Measurements from ENCODE around the gene USP31. TPM values are rescaled to one million over a fixed set of nuclear protein-coding genes. Genes with fewer than 3 reads are reported as not detected.
A peak's percentile ranks its signal among the peaks of the same experiment; 100 is the strongest.

Gene USP31
- total RNA-seq, 1 experiment from 2014 or later = 23.6 TPM

GRCh38 chr16:23074423-23074822, 74.8 kb downstream of the USP31 start:
- TF ChIP-seq CTCF (IDR thresholded peaks at IDR 0.05; ENCODE audit: unreplicated experiment) = no peak
- no TSS peak for BruUV-seq (replicated peaks)
- DNase-seq = no peak
- intact Hi-C loops (cut with micrococcal nuclease; ENCODE audit: unreplicated experiment) = no loop called here
- Mint-ChIP-seq H3K27me3 (ENCODE audit: unreplicated experiment) (no peaks in the 10 kb centered on the region), H3K4me1 (ENCODE audit: low read depth, unreplicated experiment) (peaks cover 12% of the 10 kb centered on the region), H3K36me3 (ENCODE audit: insufficient read depth, unreplicated experiment) (peaks cover 7% of the 10 kb centered on the region), H3K9me3 (ENCODE audit: low read depth, unreplicated experiment) (no peaks in the 10 kb centered on the region), H3K27ac (ENCODE audit: unreplicated experiment) (no peak overlapping the region), H3K4me3 (ENCODE audit: low read depth, unreplicated experiment) (no peak overlapping the region)
- CTCF ChIA-PET = interaction anchor here (1.0 kb wide), 1 partner anchor 13 kb away, joined by 3 read pairs; no protein-coding TSS in a partner anchor

- no peak for DNase-seq
- CTCF ChIA-PET = no interaction called here
- Mint-ChIP-seq H3K9me3 (ENCODE audit: low read depth, unreplicated experiment) (no peaks in the 10 kb centered on the region), H3K4me3 (ENCODE audit: low read depth, unreplicated experiment) (no peak overlapping the region), H3K27ac (ENCODE audit: unreplicated experiment) (no peak overlapping the region), H3K36me3 (ENCODE audit: insufficient read depth, unreplicated experiment) (peaks cover 7% of the 10 kb centered on the region), H3K4me1 (ENCODE audit: low read depth, unreplicated experiment) (peaks cover 8% of the 10 kb centered on the region), H3K27me3 (ENCODE audit: unreplicated experiment) (no peaks in the 10 kb centered on the region)
- TF ChIP-seq CTCF (IDR thresholded peaks at IDR 0.05; ENCODE audit: unreplicated experiment) = no peak
- BruUV-seq (replicated peaks) = no TSS peak
- intact Hi-C loops (cut with micrococcal nuclease; ENCODE audit: unreplicated experiment) = no loop called here
Observed at GRCh38 chr16:23072769-23073549, 76.3 kb downstream of the USP31 start.

- H3K27ac Mint-ChIP-seq (ENCODE audit: unreplicated experiment) = no peak overlapping the region
- peaks cover 15% of the 10 kb centered on the region for H3K36me3 Mint-ChIP-seq (ENCODE audit: insufficient read depth, unreplicated experiment)
- H3K9me3 Mint-ChIP-seq (ENCODE audit: low read depth, unreplicated experiment) = no peaks in the 10 kb centered on the region
- CTCF ChIA-PET = no interaction called here
- BruUV-seq (replicated peaks) = no TSS peak
- intact Hi-C loops (cut with micrococcal nuclease; ENCODE audit: unreplicated experiment) = no loop called here
- peak; percentile 61 for DNase-seq
- TF ChIP-seq CTCF (IDR thresholded peaks at IDR 0.05; ENCODE audit: unreplicated experiment) = no peak
- no peaks in the 10 kb centered on the region for H3K27me3 Mint-ChIP-seq (ENCODE audit: unreplicated experiment)
- H3K4me1 Mint-ChIP-seq (ENCODE audit: low read depth, unreplicated experiment) = peaks cover 8% of the 10 kb centered on the region
- H3K4me3 Mint-ChIP-seq (ENCODE audit: low read depth, unreplicated experiment) = no peak overlapping the region
Observed at GRCh38 chr16:23072084-23072599, 77.1 kb downstream of the USP31 start.

- CTCF ChIA-PET = no interaction called here
Observed at GRCh38 chr16:23071196-23072083, 77.8 kb downstream of the USP31 start.

More at GRCh38 chr16:23071196-23072083, 77.8 kb downstream of the USP31 start:
- Mint-ChIP-seq H3K27ac (ENCODE audit: unreplicated experiment) (no peak overlapping the region), H3K36me3 (ENCODE audit: insufficient read depth, unreplicated experiment) (peaks cover 17% of the 10 kb centered on the region), H3K9me3 (ENCODE audit: low read depth, unreplicated experiment) (no peaks in the 10 kb centered on the region), H3K4me1 (ENCODE audit: low read depth, unreplicated experiment) (peaks cover 8% of the 10 kb centered on the region), H3K4me3 (ENCODE audit: low read depth, unreplicated experiment) (no peak overlapping the region), H3K27me3 (ENCODE audit: unreplicated experiment) (no peaks in the 10 kb centered on the region)
- TF ChIP-seq CTCF (IDR thresholded peaks at IDR 0.05; ENCODE audit: unreplicated experiment) = no peak
- BruUV-seq (replicated peaks) = no TSS peak
- DNase-seq = no peak
- intact Hi-C loops (cut with micrococcal nuclease; ENCODE audit: unreplicated experiment) = no loop called here

Data from Calu3 (cell line).